SH-SY5Y (cell line): Measurements from ENCODE around the gene FAM24A.

Source experiments
- GATA2 ChIP-seq: IDR thresholded peaks from 2 replicates; pipeline ENCODE4 v1.6.1; 2011; ENCODE audit warnings: mild to moderate bottlenecking, low read depth, low read length
- GATA3 ChIP-seq: IDR thresholded peaks from 2 replicates; pipeline ENCODE4 v1.6.1; 2011; ENCODE audit warnings: low read depth, mild to moderate bottlenecking, low read length, moderate library complexity

- TF ChIP-seq GATA3 (no peak), GATA2 (no peak)
Observed at GRCh38 chr10:122894261-122894944, 16.0 kb upstream of the FAM24A start.
